Liver (tissue), 3 donors: ENCODE measurements around the gene PDGFB.

ENCODE experiments used
- ATF3 ChIP-seq: IDR thresholded peaks from 2 replicates; pipeline ENCODE4 v1.6.1; 2016; ENCODE audit warnings: antibody characterized with exemption
- CTCF ChIP-seq: fragments of 150-350 bp; IDR thresholded peaks from 2 replicates; pipeline ENCODE4 v1.5.1; 2017; ENCODE audit warnings: improper control_type of control experiment, low read depth, low read length; ENCODE audit not compliant: missing input control
- FOXA1 ChIP-seq: IDR thresholded peaks from 2 replicates; pipeline ENCODE4 v1.6.1; 2016; ENCODE audit warnings: antibody characterized with exemption
- HNF4G ChIP-seq: IDR thresholded peaks from 2 replicates; pipeline ENCODE4 v1.6.1; 2016; ENCODE audit warnings: antibody characterized with exemption
- MAX ChIP-seq: IDR thresholded peaks from 2 replicates; pipeline ENCODE4 v1.6.1; 2016; ENCODE audit warnings: antibody characterized with exemption
- RAD21 ChIP-seq, 2 donors: IDR thresholded peaks; 2 replicates each; pipeline ENCODE4 v1.6.1; 2016; ENCODE audit warnings: antibody characterized with exemption in 2 of 2, mild to moderate bottlenecking in 2 of 2
- REST ChIP-seq: IDR thresholded peaks from 2 replicates; pipeline ENCODE4 v1.6.1; 2016; ENCODE audit warnings: antibody characterized with exemption, mild to moderate bottlenecking
- RXRA ChIP-seq, 2 donors: IDR thresholded peaks; 2 replicates each; pipeline ENCODE4 v1.6.1; 2017 to 2018; ENCODE audit warnings: antibody characterized with exemption in 2 of 2, mild to moderate bottlenecking in 1 of 2
- SP1 ChIP-seq: IDR thresholded peaks from 2 replicates; pipeline ENCODE4 v1.6.1; 2018; ENCODE audit warnings: antibody characterized with exemption, mild to moderate bottlenecking
- YY1 ChIP-seq: IDR thresholded peaks from 2 replicates; pipeline ENCODE4 v1.6.1; 2016; ENCODE audit warnings: antibody characterized with exemption, mild to moderate bottlenecking
- ZBTB33 ChIP-seq: IDR thresholded peaks from 2 replicates; pipeline ENCODE4 v1.6.1; 2016; ENCODE audit warnings: antibody characterized with exemption
- donor health status: healthy.
- donor health status: healthy.

- TF ChIP-seq REST (no peak), ATF3 (no peak), CTCF (no peak), RXRA (IDR thresholded peaks at IDR 0.05) (no peak), YY1 (no peak), MAX (no peak), SP1 (peak; percentile 27), RAD21 (IDR thresholded peaks at IDR 0.05) (no peak), HNF4G (no peak), FOXA1 (no peak), ZBTB33 (no peak)
Observed at GRCh38 chr22:39283322-39284141, 38.8 kb upstream of the PDGFB start.
